GM18499 (cell line): ENCODE results near the gene NR3C1.

Experiments used
- ATAC-seq: cut with Tn5 transposase; IDR thresholded peaks from one replicate; pipeline ENCODE4 v1.9.1; 2021; ENCODE audit warnings: moderate number of reproducible peaks; ENCODE audit not compliant: insufficient read depth, unreplicated experiment

NR3C1 gene

GRCh38 chr5:143245929-143246561 is 157.4 kb downstream of the NR3C1 start:
- ATAC-seq: no peak

- no peak for ATAC-seq
Measured at GRCh38 chr5:143244990-143245389, 158.5 kb downstream of the NR3C1 start.

GRCh38 chr5:143244000-143244736 is 159.3 kb downstream of the NR3C1 start:
- no peak for ATAC-seq

GRCh38 chr5:143243103-143243502 is 160.4 kb downstream of the NR3C1 start:
- ATAC-seq: no peak

- no peak for ATAC-seq
Measured at GRCh38 chr5:143241892-143242291, 161.6 kb downstream of the NR3C1 start.

GRCh38 chr5:143239882-143240518 is 163.5 kb downstream of the NR3C1 start:
- no peak for ATAC-seq

- no peak for ATAC-seq
Measured at GRCh38 chr5:143238620-143239019, 164.9 kb downstream of the NR3C1 start.

GRCh38 chr5:143237664-143238063 is 165.8 kb downstream of the NR3C1 start:
- ATAC-seq: no peak

- ATAC-seq: no peak
Measured at GRCh38 chr5:143236682-143237081, 166.8 kb downstream of the NR3C1 start.

- no peak for ATAC-seq
Measured at GRCh38 chr5:143235423-143235822, 168.1 kb downstream of the NR3C1 start.

- no peak for ATAC-seq
Measured at GRCh38 chr5:143234162-143234842, 169.2 kb downstream of the NR3C1 start.

GRCh38 chr5:143233031-143233430 is 170.5 kb downstream of the NR3C1 start:
- no peak for ATAC-seq

- ATAC-seq: no peak
Measured at GRCh38 chr5:143231973-143232812, 171.3 kb downstream of the NR3C1 start.

- no peak for ATAC-seq
Measured at GRCh38 chr5:143231416-143231815, 172.1 kb downstream of the NR3C1 start.

GRCh38 chr5:143230676-143230996 is 172.8 kb downstream of the NR3C1 start:
- ATAC-seq: no peak

GRCh38 chr5:143229896-143230675 is 173.4 kb downstream of the NR3C1 start:
- peak; percentile 87 for ATAC-seq

GRCh38 chr5:143229426-143229895 is 174.0 kb downstream of the NR3C1 start:
- ATAC-seq: peak; percentile 25

GRCh38 chr5:143228597-143229293 is 174.7 kb downstream of the NR3C1 start:
- no peak for ATAC-seq
